Upper lobe of right lung (tissue), 1 donor: ENCODE results near the gene NMRK2. TPM values are rescaled to one million over a fixed set of nuclear protein-coding genes. Genes with fewer than 3 reads are reported as not detected.

Experiments
- microRNA-seq: library from miRNA; unstranded; fragments of <30 nt; microRNA quantifications from one replicate; pipeline ENCODE4 v1.2.0, GENCODE V29; 2020; ENCODE audit warnings: borderline microRNAs expressed
- total RNA-seq: library from RNA; stranded (reverse); fragmentation: NEBNext Ultra II Directional; extraction: Animal tissue kit (Norgen Biotek cat#: 25700); gene quantifications from one replicate; pipeline ENCODE4 v1.2.1, GENCODE V29; 2021
- donor health status: DM: no; HTN: yes; CAD: no; lungs with severe emphysema.

The NMRK2 gene
- total RNA-seq, 1 donor from 2014 or later: 1.6 TPM

Small RNA genes within 50 kb of the gene (microRNA-seq; reads per million reads assigned to microRNA genes)
- not detected for gene MIR637

Other genes with a start within 250 kb of the NMRK2 start
- gene PIP5K1C, start 232.6 kb upstream of the NMRK2 start, total RNA-seq: 42.1 TPM
- 23.0 TPM for gene TJP3, start 224.7 kb upstream of the NMRK2 start, total RNA-seq
- gene APBA3, start 171.4 kb upstream of the NMRK2 start, total RNA-seq: 21.9 TPM
- gene MRPL54, start 170.4 kb upstream of the NMRK2 start, total RNA-seq: 59.7 TPM
- gene RAX2, start 160.8 kb upstream of the NMRK2 start, total RNA-seq: not detected
- 22.6 TPM for gene MATK, start 146.7 kb upstream of the NMRK2 start, total RNA-seq
- gene ZFR2, start 64.0 kb upstream of the NMRK2 start, total RNA-seq: 0.55 TPM
- not detected for gene ATCAY, start 52.4 kb upstream of the NMRK2 start, total RNA-seq
- gene DAPK3, start 38.0 kb downstream of the NMRK2 start, total RNA-seq: 70.7 TPM
- 1,960 TPM for gene EEF2, start 52.4 kb downstream of the NMRK2 start, total RNA-seq
- 25.4 TPM for gene PIAS4, start 74.7 kb downstream of the NMRK2 start, total RNA-seq
- gene ZBTB7A, start 133.8 kb downstream of the NMRK2 start, total RNA-seq: 54.3 TPM
- gene MAP2K2, start 191.1 kb downstream of the NMRK2 start, total RNA-seq: 110 TPM
- gene CREB3L3, start 220.6 kb downstream of the NMRK2 start, total RNA-seq: not detected
- gene SIRT6, start 249.5 kb downstream of the NMRK2 start, total RNA-seq: 20.3 TPM
- 2.3 TPM for gene ANKRD24, start 249.6 kb downstream of the NMRK2 start, total RNA-seq